HG03571 (cell line): ENCODE results near the gene MTERF1.
"Not testable (repeated sequence)": the region's sequence is repeated elsewhere in the genome, so short reads cannot be mapped to it uniquely, and the experiment has no call there.

Experiments
- ATAC-seq: cut with Tn5 transposase; IDR thresholded peaks from one replicate; pipeline ENCODE4 v1.9.1; 2021; ENCODE audit not compliant: unreplicated experiment

MTERF1 gene, protein sequence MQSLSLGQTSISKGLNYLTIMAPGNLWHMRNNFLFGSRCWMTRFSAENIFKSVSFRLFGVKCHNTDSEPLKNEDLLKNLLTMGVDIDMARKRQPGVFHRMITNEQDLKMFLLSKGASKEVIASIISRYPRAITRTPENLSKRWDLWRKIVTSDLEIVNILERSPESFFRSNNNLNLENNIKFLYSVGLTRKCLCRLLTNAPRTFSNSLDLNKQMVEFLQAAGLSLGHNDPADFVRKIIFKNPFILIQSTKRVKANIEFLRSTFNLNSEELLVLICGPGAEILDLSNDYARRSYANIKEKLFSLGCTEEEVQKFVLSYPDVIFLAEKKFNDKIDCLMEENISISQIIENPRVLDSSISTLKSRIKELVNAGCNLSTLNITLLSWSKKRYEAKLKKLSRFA

DNA sequence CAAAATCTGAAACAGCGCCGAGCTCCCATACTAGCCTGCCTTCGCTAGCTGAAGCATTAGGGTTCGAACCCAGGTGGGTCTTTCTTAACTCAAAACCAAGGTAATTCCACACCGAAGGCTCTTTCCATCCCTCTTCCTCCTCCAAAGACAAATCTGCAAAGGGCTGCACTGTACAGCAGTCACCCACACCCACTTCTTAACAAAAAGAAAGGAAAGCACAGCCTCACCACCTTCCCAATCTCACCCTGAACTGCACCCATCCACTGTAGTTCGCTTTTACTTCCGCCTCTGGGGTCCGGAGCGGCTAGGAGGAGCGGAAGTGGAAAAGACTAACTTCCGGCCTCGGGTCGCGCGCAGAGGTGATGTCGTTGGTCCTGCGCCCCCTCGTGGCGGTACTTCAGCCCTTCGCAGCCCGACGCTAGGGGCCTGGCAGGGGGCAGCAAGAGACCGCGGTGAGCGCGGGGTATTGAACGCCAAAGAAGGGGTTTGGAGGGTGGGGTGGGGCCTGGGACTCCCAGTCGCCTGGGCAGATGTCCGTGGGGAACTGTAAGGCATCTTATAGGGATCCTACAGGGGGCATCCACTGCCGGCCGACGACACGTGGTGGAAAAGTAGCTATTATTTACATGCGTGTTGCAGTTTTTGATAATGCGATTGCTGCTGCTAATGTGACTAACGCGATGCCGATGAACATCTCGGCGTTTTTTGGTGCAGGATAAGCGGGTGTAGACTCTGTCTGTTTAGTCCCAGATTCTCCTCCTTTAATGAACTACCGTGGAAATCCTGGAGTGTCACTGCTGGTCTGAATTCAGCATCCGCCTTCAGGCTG, at the start of gene MTERF1:
Gene MTERF1 (minus strand): TSS at position 290 of the 829 bp plus-strand sequence. CDS start 619 bp downstream, outside the sequence.
- peak; percentile 99 for ATAC-seq

DNA sequence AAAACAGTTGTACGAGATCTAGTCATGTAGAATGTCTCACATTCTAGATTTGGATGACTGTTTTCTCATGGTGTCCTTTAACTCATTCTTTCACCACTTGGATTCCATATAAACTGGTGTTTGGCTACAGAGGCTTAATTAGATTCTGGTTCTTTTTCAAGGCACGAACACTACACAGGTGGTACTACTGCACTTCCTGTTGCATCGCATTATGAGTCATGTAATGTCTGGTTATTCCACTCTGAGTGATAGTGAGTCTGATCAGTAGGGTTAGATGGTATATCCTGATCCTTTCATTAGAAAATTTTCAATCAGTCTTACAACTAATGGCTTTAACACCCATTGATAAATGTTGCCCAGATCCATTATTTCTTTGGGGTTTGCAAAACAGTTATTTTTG, 49.0 kb upstream of the MTERF1 start:
- ATAC-seq = peak; percentile 72

DNA sequence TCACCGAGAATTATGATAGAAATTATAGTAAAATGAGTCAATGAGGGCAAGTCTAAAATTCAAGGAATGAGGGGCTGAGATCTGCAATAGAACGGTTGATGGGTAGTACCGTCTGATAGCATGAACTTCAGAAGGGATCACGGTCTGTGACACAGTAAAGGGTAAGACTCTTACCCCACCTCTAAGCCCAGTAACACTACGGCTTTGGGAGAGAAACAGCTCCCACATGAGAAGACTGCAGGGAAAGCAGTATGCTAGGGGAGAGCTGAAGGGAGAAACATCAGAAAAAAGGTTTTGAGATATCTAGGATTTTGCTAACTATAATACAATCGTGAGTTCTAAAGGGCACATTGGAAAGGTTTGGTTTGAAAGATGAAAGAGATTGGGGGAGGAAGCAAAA, 47.4 kb upstream of the MTERF1 start:
- no peak for ATAC-seq

DNA sequence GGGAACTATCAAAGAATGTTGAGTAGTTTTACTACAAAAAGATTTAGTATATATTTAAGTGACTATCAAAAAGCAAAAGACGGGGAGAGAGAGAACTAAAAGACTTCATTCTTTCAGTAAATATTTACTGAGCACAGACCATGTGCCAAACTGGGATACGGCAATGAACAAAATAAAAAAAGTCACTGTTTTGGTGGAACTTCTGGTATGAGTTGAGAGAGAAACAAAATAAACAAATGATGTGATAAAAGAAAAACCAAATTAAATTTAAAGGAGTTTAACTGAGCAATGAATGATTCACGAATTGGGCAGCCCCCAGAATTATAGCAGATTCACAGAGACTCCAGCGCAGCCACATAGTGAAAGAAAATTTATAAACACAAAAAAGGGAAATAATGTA, 42.4 kb upstream of the MTERF1 start:
- ATAC-seq = no peak

DNA sequence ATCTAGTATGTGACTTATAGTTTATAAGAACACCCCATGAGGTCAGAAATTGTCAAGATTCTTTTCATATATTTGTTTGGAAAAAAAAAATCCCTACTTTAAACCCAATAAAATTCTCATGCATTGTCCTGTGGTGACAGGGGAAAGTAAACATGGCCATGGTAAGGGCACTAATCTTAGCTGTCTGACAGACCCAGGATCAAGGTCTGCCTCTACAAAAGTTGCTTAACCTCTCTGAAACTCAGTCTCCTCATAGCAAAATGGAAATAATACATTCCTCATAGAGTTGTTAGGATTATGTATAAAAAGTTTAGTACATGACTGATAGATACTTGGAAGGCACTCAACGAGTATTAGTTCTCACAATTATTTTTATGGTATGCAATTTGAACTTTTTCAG, 37.9 kb upstream of the MTERF1 start:
- ATAC-seq = no peak

DNA sequence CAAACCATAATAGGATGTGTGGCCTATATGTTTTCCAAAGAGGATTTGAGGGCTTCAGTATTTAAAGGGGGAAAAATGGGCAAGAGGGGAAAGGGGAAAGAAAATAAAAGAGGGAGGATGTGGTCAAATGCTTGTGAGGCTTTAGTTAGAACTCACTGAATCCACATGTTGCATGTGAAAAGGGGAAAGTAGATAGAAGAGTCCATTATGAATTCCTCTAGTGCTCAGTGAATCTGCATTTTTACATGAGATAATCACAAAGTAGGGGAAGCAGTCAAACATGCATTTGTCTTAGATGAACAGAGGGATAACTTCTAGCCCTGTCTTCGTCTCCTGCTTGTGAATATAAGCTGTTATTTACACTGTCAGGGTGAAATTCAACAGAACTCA, 35.5 kb upstream of the MTERF1 start:
- no peak for ATAC-seq

DNA sequence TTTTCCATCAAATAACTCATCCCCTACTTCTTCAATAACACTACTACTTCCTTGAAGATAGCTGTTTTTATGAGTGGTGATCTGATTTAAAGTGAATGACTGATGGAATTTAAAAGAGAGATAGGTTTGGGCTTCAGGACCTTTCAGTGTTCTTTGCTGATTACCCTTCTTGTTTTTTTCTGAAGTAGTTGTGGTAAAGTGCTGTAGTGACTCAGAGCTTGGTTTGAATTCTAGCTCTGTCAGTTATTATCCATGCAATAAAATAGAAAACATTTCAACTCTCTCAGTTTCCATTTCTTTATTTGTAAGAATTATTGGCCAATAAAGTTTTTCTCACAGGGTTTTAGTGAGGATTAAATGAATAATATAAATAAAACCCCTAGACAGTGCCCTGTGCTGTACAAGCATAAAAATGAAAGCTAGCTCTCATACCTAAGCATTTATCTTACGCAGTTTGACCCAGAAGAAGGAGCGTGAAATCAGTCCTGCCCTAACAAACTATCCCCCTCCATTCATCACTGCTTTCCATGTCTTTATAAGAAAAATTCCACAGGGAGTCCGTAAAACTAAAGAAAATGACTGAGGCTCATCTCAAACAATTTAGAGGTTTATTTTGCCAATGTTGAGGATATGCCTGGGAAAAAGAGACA, 35.0 kb upstream of the MTERF1 start:
- ATAC-seq = no peak

DNA sequence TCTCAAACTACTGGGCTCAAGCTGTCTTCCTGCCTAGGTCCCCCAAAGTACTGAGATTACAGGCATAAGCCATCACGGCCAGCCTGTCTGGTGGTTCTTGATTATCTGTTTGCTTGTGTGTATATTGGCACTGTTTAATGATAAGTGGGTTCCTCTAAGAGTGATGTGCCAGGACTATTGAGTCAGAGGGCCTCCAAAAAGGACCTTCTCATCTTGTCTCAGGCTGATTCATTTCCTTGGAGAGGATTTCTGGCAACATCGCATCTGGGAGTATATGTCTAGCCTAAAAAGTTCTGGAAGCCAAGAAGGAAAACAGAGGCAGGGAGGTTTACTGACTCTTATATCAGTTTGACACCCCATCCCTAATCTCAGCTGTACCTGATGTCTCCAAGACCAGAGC, 33.1 kb upstream of the MTERF1 start:
- ATAC-seq = no peak

DNA sequence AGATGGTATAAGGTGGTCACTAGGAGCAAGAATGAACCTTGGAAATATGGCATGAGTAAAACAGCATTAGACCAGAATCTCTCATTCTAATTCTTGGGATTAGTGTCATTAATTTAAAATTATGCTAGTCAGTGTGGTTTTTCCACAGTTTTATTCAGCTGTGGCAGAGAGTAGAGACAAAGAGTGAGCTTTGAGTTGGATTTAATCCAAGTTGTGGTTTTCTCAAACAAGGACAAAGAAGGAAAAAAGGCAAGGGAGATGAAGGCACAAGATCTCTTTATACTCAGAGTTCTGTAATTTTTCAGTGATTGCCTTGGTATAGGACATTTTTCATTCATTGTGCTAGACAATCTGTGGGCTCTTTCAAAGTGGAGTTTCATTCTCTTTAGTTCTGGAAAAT, 32.0 kb upstream of the MTERF1 start:
- no peak for ATAC-seq

DNA sequence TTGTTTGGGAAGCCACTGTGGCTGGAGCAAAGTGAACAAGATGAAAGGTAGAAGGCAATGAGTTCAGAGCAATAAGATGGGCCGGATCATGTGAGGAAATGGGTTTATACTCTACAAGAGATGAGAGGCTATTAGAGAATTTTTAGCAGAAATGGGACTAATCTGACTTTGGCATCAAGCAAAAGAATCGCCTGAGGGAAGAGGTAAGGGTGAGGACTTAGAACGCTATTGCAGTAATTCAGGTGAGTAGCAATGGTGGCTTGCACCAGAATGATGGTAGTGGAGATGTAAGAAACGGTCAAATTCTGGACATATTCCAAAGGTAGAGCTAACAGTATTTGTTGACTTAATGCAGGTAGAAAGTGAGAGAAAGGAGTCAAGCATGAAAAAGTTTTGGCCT, 30.6 kb upstream of the MTERF1 start:
- ATAC-seq = no peak

DNA sequence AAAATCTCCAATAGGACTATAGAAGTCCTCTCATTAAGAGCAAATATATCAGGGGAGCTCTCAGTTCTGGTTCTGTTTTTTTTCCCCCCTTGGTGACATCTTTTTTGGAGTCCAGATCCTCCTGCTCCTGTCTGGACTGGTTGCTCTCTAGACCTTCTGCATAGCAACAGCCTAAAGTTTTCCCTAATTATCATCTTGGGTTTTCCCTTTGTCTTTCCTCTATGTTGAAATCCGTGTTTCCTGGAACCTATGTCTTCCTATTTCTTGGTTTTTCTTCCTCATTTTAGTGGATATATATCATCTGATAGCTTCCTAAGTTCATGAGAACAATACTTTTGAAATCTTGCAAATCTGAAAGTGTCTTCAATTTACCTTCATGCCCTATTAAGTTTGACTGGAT, 29.7 kb upstream of the MTERF1 start:
- no peak for ATAC-seq

DNA sequence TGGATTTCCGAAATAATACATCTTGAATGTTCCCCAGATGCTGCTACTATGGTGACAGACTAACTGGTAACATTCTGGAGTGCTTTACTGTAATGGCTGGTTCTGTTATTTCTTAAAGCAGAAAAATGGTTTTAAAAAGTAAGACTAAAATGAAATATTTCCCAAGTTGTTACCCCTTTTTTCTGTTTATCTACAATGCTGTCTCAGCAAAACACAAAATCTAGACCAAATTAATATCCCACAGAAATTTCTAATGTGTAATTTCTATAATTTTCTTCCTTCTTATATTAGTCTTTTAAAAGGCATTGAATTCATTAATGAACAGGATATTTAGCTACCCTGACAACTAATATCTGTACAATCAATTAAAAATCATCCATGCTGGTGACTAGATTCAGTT, 19.1 kb upstream of the MTERF1 start:
- no peak for ATAC-seq

DNA sequence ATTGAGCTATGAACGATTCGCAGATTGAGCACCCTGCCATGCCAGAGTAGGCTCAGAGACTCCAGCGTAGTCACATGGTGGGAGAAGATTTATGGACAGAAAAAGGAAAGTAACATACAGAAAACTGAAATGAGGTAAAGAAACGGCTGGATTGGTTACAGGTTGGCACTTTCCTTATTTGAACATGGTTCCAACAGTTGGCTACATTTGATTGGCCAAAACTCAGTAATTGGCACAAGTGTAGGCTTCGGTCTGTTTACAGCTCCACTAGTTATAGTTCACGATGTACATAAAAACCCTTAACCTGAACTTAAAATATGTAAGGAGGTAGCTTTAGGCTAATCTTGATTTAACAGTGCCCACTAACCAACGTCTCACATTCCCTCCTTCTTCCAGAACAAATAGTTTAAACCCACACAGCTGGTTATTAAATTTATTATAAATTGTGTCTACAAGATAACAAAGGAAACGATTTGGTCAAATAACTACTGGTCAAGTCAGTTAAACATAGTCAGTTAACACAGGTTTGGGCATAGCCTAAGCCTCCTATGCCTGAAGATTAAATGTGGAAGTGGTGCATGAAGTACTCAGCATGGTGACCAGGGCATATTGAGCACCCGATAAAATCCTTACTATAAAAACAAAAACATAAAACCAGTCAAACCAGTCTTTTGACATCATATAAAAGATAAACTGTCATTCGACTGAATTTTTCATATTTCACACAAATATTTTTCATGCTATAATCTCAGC, 17.9 kb upstream of the MTERF1 start:
- no peak for ATAC-seq

DNA sequence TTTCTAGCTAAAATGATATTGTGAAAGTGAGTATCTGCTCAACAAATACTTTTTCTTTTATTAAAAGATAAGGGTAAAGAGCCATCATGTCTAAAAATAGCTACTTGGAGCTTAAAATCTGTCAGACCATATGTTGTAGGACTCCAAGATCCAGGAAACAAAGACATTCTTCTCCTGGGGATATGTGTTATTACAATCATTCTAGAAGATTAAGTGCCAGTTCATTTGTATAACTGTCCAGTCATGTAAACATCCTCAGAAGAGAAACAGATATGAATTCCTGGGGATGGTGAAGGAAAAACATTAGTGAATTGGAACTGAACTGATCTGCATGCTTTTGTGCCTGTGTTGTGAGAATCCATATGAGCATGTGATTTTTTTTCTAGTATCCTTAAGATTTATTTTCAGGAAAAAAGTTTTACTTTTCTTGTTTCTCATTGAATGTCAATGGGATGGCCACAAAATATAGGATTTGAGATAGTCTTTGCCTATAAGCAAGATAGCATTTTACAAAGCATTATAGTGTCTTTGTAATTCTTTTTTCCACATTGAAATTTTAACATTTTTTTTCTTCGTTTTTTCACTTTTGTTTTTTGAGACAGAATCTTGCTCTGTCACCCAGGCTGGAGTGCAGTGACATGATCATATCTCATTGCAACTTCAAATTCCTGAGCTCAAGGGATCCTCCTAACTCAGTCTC, 14.4 kb upstream of the MTERF1 start:
- ATAC-seq = no peak

DNA sequence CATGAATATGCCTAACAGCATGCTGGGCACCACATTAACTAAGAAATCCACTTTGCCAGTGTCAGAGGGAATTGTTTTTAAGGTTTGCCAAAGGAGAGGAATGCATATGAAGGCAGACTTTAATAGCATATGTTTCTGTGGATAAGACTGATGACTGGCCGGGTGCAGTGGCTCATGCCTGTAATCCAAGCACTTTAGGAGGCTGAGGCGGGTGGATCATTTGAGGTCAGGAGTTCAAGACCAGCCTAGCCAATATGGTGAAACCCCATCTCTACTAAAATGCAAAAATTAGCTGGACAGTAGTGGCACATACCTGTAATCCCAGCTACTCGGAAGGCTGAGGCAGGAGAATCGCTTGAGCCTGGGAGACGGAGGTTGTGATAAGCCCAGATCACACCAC, 13.2 kb upstream of the MTERF1 start:
- ATAC-seq = not testable (repeated sequence)

DNA sequence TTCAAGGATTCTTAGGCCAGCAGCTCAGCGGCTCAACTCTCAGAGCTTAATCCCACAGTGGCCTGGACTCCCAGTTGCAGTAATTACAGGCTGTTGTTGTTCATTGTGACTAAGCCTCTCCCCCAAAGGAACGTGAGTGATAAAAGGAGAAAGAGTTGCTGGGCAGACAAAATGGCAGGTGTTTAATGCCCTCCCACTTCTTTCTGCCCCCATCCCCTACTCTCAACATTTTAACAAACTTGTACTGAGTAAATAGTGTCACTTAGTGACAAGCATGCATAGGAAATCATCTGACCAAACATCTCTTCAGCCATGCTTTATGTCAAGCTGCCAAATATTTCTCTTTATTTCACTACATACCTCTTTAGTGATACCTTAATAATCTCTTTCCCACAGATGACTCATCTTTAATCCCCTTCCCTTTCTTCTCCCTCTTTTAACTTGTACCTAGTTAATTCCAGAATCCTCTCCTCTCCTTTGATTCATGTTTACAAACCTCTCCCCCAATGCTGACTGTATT, 12.4 kb upstream of the MTERF1 start:
- ATAC-seq = no peak

DNA sequence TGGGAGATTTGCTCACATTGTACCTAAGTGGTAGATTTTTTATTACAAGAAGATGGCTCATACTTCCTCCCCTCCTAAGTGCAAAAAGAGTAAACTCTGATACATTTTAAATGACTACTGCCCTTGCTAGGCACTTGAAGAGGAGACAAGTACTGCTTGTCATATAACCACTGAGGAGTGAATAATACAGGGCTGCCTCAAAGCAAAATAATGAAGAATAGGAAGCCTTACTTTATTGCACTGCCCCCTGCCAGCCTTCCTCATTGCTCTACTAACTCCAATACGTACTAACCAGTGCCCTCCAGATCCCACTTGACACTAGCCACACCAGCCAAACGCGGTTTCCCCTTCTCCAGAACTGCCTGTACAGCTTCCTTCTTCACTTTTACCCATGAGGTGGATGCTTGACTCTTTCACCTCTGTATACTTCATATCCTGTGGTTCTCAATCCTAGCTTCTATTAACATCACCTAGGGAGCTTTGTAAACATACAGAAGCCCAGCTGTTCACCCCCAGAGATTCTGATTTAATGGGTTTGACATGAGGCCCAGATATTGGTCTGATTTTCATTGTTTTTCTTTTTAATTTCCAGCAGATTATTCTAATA, 11.7 kb upstream of the MTERF1 start:
- no peak for ATAC-seq

DNA sequence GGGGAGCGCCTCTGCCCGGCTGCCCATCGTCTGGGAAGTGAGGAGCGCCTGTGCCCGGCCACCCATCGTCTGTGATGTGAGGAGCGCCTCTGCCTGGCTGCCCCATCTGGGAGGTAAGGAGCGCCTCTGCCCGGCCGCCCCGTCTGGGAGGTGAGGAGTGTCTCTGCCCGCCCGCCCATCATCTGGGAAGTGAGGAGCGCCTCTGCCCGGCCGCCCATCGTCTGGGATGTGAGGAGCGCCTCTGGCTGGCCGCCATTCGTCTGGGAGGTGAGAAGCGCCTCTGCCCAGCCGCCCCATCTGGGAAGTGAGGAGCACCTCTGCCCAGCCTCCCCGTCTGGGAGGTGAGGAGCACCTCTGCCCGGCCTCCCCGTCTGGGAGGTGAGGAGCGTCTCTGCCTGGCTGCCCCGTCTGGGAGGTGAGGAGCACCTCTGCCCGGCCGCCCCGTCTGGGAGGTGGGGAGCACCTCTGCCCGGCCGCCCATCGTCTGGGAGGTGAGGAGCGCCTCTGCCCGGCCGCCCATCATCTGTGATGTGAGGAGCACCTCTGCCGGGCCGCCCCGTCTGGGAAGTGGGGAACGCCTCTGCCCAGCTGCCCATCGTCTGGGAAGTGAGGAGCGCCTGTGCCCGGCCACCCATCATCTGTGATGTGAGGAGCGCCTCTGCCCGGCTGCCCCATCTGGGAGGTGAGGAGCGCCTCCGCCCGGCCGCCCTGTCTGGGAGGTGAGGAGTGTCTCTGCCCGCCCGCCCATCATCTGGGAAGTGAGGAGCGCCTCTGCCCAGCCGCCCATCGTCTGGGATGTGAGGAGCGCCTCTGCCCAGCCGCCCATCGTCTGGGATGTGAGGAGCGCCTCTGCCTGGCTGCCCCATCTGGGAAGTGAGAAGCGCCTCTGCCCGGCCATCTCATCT, 8.0 kb upstream of the MTERF1 start:
- not testable (repeated sequence) for ATAC-seq
